GM19328 (cell line): Measurements from ENCODE around the gene CCN2.
"Not testable (repeated sequence)": the region's sequence is repeated elsewhere in the genome, so short reads cannot be mapped to it uniquely, and the experiment has no call there.

Experiments
- ATAC-seq: cut with Tn5 transposase; IDR thresholded peaks from one replicate; pipeline ENCODE4 v1.9.1; 2021; ENCODE audit warnings: mild to moderate bottlenecking, moderate library complexity; ENCODE audit not compliant: unreplicated experiment

The CCN2 gene

DNA sequence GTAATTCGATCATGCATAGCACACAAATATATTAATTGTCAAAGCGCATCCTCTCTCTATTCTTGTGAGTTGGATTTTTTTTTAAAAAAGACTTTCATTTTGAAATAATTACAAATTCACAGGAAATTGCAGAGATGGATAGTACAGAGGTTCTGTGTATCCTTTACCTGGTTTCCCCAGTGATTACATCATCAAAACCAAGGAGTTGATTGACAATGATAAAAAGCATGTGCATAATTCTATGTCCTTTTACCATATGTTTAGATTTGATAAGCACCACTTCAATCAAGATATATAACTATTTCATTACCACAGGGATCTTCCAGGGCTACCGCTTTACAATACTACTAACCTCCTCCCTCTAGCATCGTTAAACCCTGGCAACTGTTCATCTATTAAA is 40.2 kb downstream of the CCN2 start:
- no peak for ATAC-seq

DNA sequence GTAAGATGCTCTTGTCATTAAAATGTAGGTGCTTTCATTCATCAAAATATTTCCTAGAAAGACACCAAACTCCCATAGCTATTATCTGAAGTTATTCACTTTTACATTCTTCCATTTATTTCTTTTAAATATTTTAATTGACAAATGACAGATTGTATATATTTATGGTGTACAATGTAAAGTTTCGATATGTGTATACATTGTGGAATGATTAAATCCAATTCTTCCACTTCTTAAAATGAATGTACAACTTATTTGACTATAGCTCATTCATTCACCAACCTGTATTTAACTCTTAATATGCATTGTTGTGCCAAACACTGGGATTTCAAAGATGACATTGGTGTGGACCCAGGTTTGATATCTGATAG is 41.0 kb downstream of the CCN2 start:
- no peak for ATAC-seq

DNA sequence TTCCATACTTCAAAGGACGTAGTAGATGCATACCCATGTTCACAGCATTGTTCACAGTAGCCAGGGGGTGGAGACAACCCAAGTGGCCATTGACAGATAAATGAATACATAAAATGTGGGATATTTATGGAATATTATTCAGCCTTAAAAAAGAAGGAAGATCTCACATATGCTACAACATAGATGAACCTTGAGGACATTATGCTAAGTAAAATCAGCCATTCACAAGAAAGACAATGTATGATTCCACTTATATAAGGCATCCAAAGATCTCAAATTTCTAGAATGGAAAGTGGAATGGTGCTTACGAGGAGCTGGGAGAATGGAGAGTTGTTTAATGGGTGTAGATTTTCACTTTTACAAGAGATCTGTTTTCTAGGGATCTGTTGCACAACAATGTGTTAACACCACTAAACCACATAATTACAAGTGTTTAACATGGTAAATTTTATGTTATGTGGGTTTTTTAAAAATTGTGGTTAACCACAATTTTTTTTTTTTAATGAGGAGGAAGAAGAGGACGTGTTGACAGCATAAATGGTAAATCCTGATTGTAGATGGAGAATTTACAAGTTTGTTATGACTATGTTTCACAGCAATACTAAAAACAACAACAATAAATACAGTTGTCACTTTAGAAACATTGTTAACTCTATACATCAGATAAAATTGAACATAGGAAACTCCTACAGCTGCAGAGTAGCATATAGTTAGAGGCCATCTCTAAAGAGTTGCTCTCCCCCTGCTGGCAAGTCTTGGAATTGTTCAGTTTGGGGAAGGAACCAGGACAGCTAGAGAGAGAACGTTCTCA is 41.6 kb downstream of the CCN2 start:
- ATAC-seq: peak; percentile 96

GRCh38 chr6:131908787-131909186 is 42.4 kb downstream of the CCN2 start:
- not testable (repeated sequence) for ATAC-seq

- ATAC-seq: not testable (repeated sequence)
These were observed 47.4 kb downstream of the CCN2 start for GRCh38 chr6:131903734-131904133.

DNA sequence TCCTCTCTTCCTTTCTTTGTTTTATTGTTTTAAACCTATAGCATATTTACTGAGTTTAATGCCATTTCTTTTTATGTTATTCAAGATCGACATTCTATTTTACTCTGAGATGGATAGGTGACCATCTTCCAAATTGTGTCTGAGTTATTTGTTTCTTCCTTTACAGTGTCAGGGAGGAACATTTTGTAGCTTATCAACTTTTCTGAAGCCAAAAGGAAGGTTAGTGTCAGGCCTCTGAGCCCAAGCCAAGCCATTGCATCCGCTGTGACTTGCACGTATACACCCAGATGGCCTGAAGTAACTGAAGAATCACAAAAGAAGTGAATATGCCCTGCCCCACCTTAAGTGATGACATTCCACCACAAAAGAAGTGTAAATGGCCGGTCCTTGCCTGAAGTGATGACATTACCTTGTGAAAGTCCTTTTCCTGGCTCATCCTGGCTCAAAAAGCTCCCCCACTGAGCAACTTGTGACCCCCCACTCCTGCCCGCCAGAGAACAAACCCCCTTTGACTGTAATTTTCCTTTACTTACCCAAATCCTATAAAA is 49.8 kb downstream of the CCN2 start:
- not testable (repeated sequence) for ATAC-seq

DNA sequence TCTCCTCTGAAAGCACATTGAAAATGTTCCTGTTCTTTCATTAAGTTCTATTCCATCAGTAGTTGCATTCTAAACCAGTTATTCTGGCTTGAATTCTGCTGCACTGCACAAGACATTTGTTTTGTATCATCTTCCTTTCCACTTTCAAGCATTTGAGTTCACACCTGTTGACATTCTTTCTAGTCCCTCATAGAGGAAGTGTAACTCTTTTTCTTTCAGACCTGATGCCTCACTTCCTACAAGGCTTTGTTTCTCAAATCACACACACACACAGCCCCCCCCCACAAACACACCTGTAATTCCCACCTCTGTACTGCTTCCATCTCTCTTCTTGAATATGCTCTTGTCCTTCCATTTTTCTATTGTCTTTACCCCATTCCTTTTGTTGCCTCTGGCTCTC is 50.9 kb downstream of the CCN2 start:
- no peak for ATAC-seq

DNA sequence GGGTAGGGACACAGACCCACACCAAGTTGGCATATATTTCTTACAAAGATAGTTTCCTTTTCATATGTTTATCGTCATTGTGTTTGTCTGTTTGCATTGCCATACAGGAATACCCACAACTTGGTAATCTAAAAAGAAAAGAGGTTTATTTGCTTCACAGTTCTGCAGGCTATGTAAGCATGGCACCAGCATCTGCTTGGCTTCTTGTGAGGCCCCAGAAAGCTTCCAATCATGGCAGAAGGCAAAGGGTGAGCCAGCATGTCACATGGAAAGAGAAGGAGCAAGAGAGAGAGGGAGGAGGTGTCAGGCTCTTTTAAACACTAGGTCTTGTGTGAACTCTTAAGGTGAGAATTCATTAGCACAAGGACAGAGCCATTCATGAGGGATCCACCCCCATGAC is 52.5 kb downstream of the CCN2 start:
- ATAC-seq: no peak
